Liver (tissue), 9 donors: ENCODE data around the gene ATP5MC2. TPM values are rescaled to one million over a fixed set of nuclear protein-coding genes. Genes with fewer than 3 reads are reported as not detected.

Experiments used
- DNase-seq: peaks from one replicate; pipeline ENCODE4 v3.0.0-alpha.2; 2017; ENCODE audit warnings: low spot score
- H3K27ac ChIP-seq, 2 donors: one replicate each; pipeline ENCODE4 v1.7.0; 2013; ENCODE audit warnings: inconsistent platforms in 2 of 2, low read length in 2 of 2, control low read depth in 1 of 2, low read depth in 1 of 2, mild to moderate bottlenecking in 1 of 2
- H3K27me3 ChIP-seq, 4 donors: one replicate each; pipeline versions ENCODE4 v1.6.1 to v1.7.0; 2013; ENCODE audit warnings: low read length in 3 of 4, inconsistent platforms in 1 of 4, mild to moderate bottlenecking in 1 of 4, moderate library complexity in 1 of 4; ENCODE audit not compliant: control insufficient read depth in 4 of 4, insufficient read depth in 4 of 4
- H3K36me3 ChIP-seq, 4 donors: one replicate each; pipeline versions ENCODE4 v1.6.1 to v1.7.0; 2013; ENCODE audit warnings: low read length in 3 of 4, mild to moderate bottlenecking in 3 of 4, low read depth in 1 of 4, moderate library complexity in 1 of 4; ENCODE audit not compliant: control insufficient read depth in 4 of 4, insufficient read depth in 3 of 4
- H3K4me1 ChIP-seq, 4 donors: one replicate each; pipeline versions ENCODE4 v1.6.1 to v1.7.0; 2013; ENCODE audit warnings: low read length in 3 of 4, mild to moderate bottlenecking in 3 of 4, moderate library complexity in 1 of 4; ENCODE audit not compliant: control insufficient read depth in 4 of 4, insufficient read depth in 4 of 4
- H3K4me3 ChIP-seq, 3 donors: one replicate each; pipeline versions ENCODE4 v1.6.1 to v1.7.0; 2013; ENCODE audit warnings: low read length in 3 of 3, control low read depth in 1 of 3, low read depth in 1 of 3, mild to moderate bottlenecking in 1 of 3
- H3K9ac ChIP-seq, 2 donors: one replicate each; pipeline ENCODE4 v1.7.0; 2013; ENCODE audit warnings: low read length in 2 of 2, mild to moderate bottlenecking in 2 of 2, moderate library complexity in 2 of 2, control low read depth in 1 of 2, low read depth in 1 of 2
- H3K9me3 ChIP-seq, 4 donors: one replicate each; pipeline versions ENCODE4 v1.6.1 to v1.7.0; 2013; ENCODE audit warnings: low read length in 3 of 4; ENCODE audit not compliant: control insufficient read depth in 4 of 4
- EGR1 ChIP-seq, 2 donors: IDR thresholded peaks; 2 replicates each; pipeline ENCODE4 v1.6.1; 2016 to 2018; ENCODE audit warnings: antibody characterized with exemption in 2 of 2, low read depth in 2 of 2
- FOXA1 ChIP-seq: IDR thresholded peaks from 2 replicates; pipeline ENCODE4 v1.6.1; 2016; ENCODE audit warnings: antibody characterized with exemption
- FOXA2 ChIP-seq: IDR thresholded peaks from 2 replicates; pipeline ENCODE4 v1.6.1; 2016; ENCODE audit warnings: antibody characterized with exemption
- GABPA ChIP-seq, 2 donors: IDR thresholded peaks in 1 of 2; conservative IDR thresholded peaks in 1 of 2; 2 replicates each; pipeline ENCODE4 v1.6.1; 2016; ENCODE audit warnings: antibody characterized with exemption in 2 of 2, mild to moderate bottlenecking in 1 of 2, moderate library complexity in 1 of 2
- HNF4A ChIP-seq, 2 donors: conservative IDR thresholded peaks; 2 replicates each; pipeline ENCODE4 v1.6.1; 2016; ENCODE audit warnings: antibody characterized with exemption in 2 of 2, mild to moderate bottlenecking in 2 of 2
- HNF4G ChIP-seq: IDR thresholded peaks from 2 replicates; pipeline ENCODE4 v1.6.1; 2016; ENCODE audit warnings: antibody characterized with exemption
- JUND ChIP-seq, 2 donors: IDR thresholded peaks; 2 replicates each; pipeline ENCODE4 v1.6.1; 2016; ENCODE audit warnings: antibody characterized with exemption in 2 of 2
- NR2F2 ChIP-seq: IDR thresholded peaks from 2 replicates; pipeline ENCODE4 v1.6.1; 2016; ENCODE audit warnings: antibody characterized with exemption
- RAD21 ChIP-seq, 2 donors: IDR thresholded peaks; 2 replicates each; pipeline ENCODE4 v1.6.1; 2016; ENCODE audit warnings: antibody characterized with exemption in 2 of 2, mild to moderate bottlenecking in 2 of 2
- RXRA ChIP-seq, 2 donors: IDR thresholded peaks; 2 replicates each; pipeline ENCODE4 v1.6.1; 2017 to 2018; ENCODE audit warnings: antibody characterized with exemption in 2 of 2, mild to moderate bottlenecking in 1 of 2
- SP1 ChIP-seq: IDR thresholded peaks from 2 replicates; pipeline ENCODE4 v1.6.1; 2018; ENCODE audit warnings: antibody characterized with exemption, mild to moderate bottlenecking
- TAF1 ChIP-seq: conservative IDR thresholded peaks from 2 replicates; pipeline ENCODE4 v1.6.1; 2016; ENCODE audit warnings: antibody characterized with exemption, mild to moderate bottlenecking
- YY1 ChIP-seq: IDR thresholded peaks from 2 replicates; pipeline ENCODE4 v1.6.1; 2016; ENCODE audit warnings: antibody characterized with exemption, mild to moderate bottlenecking
- WGBS: extraction: QIAGEN DNeasy Blood & Tissue Kit; methylation state at CpG from one replicate; pipeline ENCODE4 v1.1.7; 2013; 5-methylcytosine and 5-hydroxymethylcytosine counted together
- polyA plus RNA-seq, 2 donors: library from polyadenylated mRNA; stranded (reverse) in 1 of 2; unstranded in 1 of 2; fragments of 200-250 nt in 1 of 2; fragments of >200 nt in 1 of 2; fragmentation: Nextera tagmentation in 1 of 2; extraction: Ambion mirVana in 1 of 2; gene quantifications; one replicate each; pipeline versions ENCODE4 v1.2.1 to v1.2.3, GENCODE V29; 2013 to 2015
- total RNA-seq, 2 donors: library from RNA; depleted of rRNA; stranded (reverse); fragments of >200 nt; gene quantifications; one replicate each; pipeline ENCODE4 v1.2.3, GENCODE V29; 2014
- TF ChIP-seq, protein P1 (sequence below): IDR thresholded peaks from 2 replicates; pipeline ENCODE4 v1.6.1; 2016; ENCODE audit warnings: antibody characterized with exemption
- TF ChIP-seq, protein P2 (sequence below): fragments of 150-350 bp; IDR thresholded peaks from 2 replicates; pipeline ENCODE4 v1.5.1; 2017; ENCODE audit warnings: improper control_type of control experiment, low read depth, low read length; ENCODE audit not compliant: missing input control
- TF ChIP-seq, protein P3 (sequence below): IDR thresholded peaks from 2 replicates; pipeline ENCODE4 v1.6.1; 2016; ENCODE audit warnings: antibody characterized with exemption, mild to moderate bottlenecking
- donor health status: healthy.
- donor health status: healthy.
- donor health status: healthy.
- donor health status: healthy.
- donor health status: healthy.

Gene ATP5MC2
- total and polyA plus RNA-seq, 4 donors: 57.0 to 294 (median 171) TPM

DNA sequence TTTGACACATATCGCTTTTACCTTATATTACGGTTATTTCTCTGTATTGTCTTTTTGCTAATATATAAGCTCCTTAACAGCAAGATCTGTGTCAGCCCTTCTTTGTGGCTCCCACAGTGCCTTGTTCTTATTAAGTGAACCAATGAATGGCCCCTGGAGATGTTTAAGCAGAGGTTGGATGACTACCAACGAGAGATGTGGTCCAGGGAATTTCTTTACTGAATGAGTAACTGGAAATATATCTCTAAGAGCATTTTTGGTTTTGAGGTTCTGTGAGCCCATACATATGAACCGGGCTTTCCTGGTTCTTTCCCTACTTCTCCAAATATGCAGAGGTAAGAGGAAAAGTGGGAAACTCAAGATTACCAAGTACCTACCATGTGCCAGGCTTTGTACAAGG is 27.9 kb upstream of the ATP5MC2 start:
- Histone ChIP-seq H3K9me3 (no peaks in the 10 kb centered on the region), H3K4me3 (no peak overlapping the region), H3K4me1 (no peaks in the 10 kb centered on the region), H3K36me3 (no peaks in the 10 kb centered on the region), H3K9ac (no peak overlapping the region), H3K27ac (no peak overlapping the region), H3K27me3 (peaks cover 0 to 10% (median 3%) of the 10 kb centered on the region in 4 donors)
- no peak for TF ChIP-seq RXRA (IDR thresholded peaks at IDR 0.05)
- no peak for TF ChIP-seq JUND (IDR thresholded peaks at IDR 0.05)
- TF ChIP-seq, protein P1, sequence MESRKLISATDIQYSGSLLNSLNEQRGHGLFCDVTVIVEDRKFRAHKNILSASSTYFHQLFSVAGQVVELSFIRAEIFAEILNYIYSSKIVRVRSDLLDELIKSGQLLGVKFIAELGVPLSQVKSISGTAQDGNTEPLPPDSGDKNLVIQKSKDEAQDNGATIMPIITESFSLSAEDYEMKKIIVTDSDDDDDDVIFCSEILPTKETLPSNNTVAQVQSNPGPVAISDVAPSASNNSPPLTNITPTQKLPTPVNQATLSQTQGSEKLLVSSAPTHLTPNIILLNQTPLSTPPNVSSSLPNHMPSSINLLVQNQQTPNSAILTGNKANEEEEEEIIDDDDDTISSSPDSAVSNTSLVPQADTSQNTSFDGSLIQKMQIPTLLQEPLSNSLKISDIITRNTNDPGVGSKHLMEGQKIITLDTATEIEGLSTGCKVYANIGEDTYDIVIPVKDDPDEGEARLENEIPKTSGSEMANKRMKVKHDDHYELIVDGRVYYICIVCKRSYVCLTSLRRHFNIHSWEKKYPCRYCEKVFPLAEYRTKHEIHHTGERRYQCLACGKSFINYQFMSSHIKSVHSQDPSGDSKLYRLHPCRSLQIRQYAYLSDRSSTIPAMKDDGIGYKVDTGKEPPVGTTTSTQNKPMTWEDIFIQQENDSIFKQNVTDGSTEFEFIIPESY: no peak
- TF ChIP-seq HNF4G: no peak
- TF ChIP-seq TAF1: no peak
- TF ChIP-seq EGR1 (IDR thresholded peaks at IDR 0.05; ENCODE audit: low read depth in 2 of 2): no peak
- TF ChIP-seq NR2F2: no peak
- no peak for TF ChIP-seq GABPA (IDR thresholded peaks at IDR 0.05 in 1 of 2, conservative IDR thresholded peaks at IDR 0.05 in 1 of 2)
- no peak for TF ChIP-seq RAD21 (IDR thresholded peaks at IDR 0.05)
- TF ChIP-seq, protein P2, sequence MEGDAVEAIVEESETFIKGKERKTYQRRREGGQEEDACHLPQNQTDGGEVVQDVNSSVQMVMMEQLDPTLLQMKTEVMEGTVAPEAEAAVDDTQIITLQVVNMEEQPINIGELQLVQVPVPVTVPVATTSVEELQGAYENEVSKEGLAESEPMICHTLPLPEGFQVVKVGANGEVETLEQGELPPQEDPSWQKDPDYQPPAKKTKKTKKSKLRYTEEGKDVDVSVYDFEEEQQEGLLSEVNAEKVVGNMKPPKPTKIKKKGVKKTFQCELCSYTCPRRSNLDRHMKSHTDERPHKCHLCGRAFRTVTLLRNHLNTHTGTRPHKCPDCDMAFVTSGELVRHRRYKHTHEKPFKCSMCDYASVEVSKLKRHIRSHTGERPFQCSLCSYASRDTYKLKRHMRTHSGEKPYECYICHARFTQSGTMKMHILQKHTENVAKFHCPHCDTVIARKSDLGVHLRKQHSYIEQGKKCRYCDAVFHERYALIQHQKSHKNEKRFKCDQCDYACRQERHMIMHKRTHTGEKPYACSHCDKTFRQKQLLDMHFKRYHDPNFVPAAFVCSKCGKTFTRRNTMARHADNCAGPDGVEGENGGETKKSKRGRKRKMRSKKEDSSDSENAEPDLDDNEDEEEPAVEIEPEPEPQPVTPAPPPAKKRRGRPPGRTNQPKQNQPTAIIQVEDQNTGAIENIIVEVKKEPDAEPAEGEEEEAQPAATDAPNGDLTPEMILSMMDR: no peak
- TF ChIP-seq SP1: no peak
- no peak for TF ChIP-seq YY1
- TF ChIP-seq HNF4A (conservative IDR thresholded peaks at IDR 0.05): no peak
- no peak for TF ChIP-seq FOXA1
- TF ChIP-seq, protein P3, sequence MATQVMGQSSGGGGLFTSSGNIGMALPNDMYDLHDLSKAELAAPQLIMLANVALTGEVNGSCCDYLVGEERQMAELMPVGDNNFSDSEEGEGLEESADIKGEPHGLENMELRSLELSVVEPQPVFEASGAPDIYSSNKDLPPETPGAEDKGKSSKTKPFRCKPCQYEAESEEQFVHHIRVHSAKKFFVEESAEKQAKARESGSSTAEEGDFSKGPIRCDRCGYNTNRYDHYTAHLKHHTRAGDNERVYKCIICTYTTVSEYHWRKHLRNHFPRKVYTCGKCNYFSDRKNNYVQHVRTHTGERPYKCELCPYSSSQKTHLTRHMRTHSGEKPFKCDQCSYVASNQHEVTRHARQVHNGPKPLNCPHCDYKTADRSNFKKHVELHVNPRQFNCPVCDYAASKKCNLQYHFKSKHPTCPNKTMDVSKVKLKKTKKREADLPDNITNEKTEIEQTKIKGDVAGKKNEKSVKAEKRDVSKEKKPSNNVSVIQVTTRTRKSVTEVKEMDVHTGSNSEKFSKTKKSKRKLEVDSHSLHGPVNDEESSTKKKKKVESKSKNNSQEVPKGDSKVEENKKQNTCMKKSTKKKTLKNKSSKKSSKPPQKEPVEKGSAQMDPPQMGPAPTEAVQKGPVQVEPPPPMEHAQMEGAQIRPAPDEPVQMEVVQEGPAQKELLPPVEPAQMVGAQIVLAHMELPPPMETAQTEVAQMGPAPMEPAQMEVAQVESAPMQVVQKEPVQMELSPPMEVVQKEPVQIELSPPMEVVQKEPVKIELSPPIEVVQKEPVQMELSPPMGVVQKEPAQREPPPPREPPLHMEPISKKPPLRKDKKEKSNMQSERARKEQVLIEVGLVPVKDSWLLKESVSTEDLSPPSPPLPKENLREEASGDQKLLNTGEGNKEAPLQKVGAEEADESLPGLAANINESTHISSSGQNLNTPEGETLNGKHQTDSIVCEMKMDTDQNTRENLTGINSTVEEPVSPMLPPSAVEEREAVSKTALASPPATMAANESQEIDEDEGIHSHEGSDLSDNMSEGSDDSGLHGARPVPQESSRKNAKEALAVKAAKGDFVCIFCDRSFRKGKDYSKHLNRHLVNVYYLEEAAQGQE: no peak
- no peak for TF ChIP-seq FOXA2
- no peak for DNase-seq
- WGBS: 73% methylated on average over 4 of the region's 4 CpGs

DNA sequence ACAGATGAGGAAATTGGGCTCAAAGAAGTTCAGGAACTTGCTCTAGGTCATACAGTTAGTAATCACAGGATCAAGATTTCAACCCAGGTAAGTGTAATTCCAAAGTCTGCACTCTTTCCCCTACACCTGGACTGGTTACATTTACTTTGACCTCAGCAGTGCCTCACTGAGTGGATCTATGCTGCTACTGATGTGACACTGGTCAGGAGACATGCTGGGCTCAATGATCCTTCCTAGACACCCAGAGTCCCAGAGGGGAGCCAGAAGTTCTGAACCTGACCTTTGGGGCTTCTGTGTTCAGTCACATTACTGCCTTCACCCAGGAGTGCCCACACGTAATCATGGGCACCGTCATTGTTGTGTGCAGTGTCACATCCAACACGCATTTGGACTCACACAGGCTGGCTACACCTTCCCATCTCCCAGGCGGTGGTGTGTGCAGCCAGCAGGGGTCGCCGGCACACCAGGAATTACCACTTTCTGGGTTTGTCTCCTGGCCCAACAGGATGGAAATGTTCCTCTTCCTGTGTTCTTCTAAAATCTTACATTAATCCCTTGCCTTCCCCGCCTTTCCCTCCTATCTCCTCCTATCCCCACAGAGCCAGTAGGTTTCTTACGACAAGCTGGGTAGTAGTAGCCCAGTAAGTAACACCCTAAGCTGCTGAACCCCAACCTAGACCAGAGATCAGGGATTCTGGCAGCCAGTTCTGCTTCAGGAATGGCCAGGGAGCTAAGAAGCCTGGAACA is 25.8 kb upstream of the ATP5MC2 start:
- Histone ChIP-seq H3K4me1 (peaks cover 0 to 2% (median 1%) of the 10 kb centered on the region in 4 donors), H3K9me3 (no peaks in the 10 kb centered on the region), H3K27ac (no peak overlapping the region), H3K36me3 (no peaks in the 10 kb centered on the region), H3K27me3 (peaks cover 4 to 15% (median 4%) of the 10 kb centered on the region in 4 donors), H3K4me3 (no peak overlapping the region), H3K9ac (no peak overlapping the region)
- WGBS: 2% methylated on average over 8 of the region's 8 CpGs
- peak; percentile 83 for DNase-seq
- TF ChIP-seq RAD21 (IDR thresholded peaks at IDR 0.05): peak; percentile 94 to 96
- TF ChIP-seq FOXA2: no peak
- TF ChIP-seq, protein P2: peak; percentile 96
- TF ChIP-seq SP1: no peak
- no peak for TF ChIP-seq NR2F2
- TF ChIP-seq JUND (IDR thresholded peaks at IDR 0.05): no peak
